ENCODE data around the gene RUBCN. TPM values are rescaled to one million over a fixed set of nuclear protein-coding genes. Genes with fewer than 3 reads are reported as not detected.

Gene RUBCN
- polyA plus RNA-seq, 1 donor (not counting 4 experiments of a cell fraction or from before 2014, with no cell fraction given), result 8.9 TPM

Other genes starting within 250 kb of the RUBCN start
- 29.2 to 30.8 TPM (median 30.2 TPM) in 3 replicates for gene BDH1, start 180.9 kb downstream of the RUBCN start, polyA plus RNA-seq
- 34.0 to 48.0 TPM (median 35.6 TPM) in 3 replicates for gene FYTTD1, start 13.0 kb upstream of the RUBCN start, polyA plus RNA-seq
- 31.6 to 50.2 TPM (median 47.4 TPM) in 3 replicates for gene LRCH3, start 54.4 kb upstream of the RUBCN start, polyA plus RNA-seq
- 880 to 1,184 TPM (median 885 TPM) in 3 replicates for gene RPL35A, start 213.3 kb upstream of the RUBCN start, polyA plus RNA-seq
- gene LMLN, start 223.3 kb upstream of the RUBCN start, polyA plus RNA-seq, result 5.0 to 5.5 TPM (median 5.2 TPM) in 3 replicates